ENCODE measurements around the gene FAM53B. TPM values are rescaled to one million over a fixed set of nuclear protein-coding genes. Genes with fewer than 3 reads are reported as not detected.

FAM53B gene
- polyA plus RNA-seq, 1 of the 3 experiments (the other 2 are of a cell fraction), result 5.6 TPM

DNA sequence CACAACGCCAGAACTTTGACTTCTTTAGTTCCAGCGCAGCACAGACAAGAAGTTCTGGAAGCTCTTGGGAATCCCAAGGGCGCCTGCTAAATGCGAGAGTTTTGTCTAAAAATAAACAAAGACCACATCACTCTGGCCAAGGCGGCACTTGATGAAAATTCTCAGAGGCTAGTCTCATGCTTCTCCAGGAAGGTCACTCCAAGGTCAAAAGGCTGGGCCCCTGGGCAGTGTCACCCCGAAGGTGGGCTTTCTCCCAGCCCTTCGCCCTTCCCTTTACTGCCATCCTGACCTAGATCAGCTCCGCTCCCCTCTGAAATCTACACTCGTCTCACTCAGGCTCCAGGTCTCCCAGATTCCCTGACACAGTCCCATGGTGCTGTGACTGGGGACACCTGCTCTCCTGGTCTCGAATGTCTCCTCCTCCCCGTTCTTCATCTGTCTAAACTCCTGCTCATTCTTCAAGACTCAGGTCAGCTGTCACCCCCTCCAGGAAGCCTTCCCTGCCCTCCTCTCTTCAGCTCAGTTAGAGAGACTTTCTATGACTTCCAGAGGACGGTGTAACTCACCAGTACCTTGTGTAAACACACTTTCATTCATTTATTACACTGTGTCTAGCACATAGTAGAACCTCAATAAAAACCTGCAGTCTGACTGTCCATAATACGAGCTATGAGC lies 10.5 kb downstream of the FAM53B start (continued):
- TF ChIP-seq EP300 (IDR thresholded peaks at IDR 0.05; ENCODE audit: borderline replicate concordance in 1 of 2, low read depth in 1 of 2, low read length in 1 of 2) (no peak), SIN3A (IDR thresholded peaks at IDR 0.05; ENCODE audit: borderline replicate concordance, low read depth, low read length) (no peak), ELF1 (IDR thresholded peaks at IDR 0.05) (no peak), NFIC (IDR thresholded peaks at IDR 0.05; ENCODE audit: borderline replicate concordance) (no peak)

DNA sequence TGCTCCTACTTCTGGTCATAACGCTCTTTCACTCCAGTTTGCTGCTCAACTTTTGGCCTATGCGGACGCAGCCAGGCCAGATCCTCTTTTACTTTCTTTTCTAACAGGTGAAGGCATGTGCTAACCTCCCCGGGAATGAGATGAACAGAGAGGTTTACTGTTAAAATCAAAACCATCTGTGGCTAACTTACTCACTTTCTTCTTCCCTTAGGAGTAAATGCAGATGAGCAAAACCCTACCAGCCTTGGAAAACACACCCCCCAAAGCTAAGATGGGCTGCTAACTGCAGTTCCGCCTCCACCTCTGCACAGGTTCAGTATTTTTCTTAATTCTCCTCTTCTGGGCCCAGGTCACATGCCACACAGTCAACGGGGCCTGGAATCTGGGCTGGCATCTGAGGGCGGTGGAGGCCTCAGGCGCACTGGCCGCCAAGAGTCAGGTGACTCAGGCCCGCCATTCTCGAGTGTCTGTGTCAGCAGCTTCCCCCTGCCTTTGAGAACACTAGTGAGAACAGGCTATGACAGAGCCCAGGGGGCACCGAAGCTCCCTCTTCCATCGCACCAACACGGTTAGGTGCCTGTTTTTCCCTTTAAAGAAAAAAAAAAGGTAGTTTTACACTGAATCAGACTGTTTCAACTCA lies 11.1 kb downstream of the FAM53B start:
- Histone ChIP-seq H3F3A (replicated peaks; ENCODE audit: insufficient read depth) (no peaks in the 10 kb centered on the region), H3K9me3 (no peaks in the 10 kb centered on the region), H3K27ac (ENCODE audit: low read depth in 2 of 2, low read length in 1 of 2) (peak overlapping the region in 1 of 2 experiments; percentile 8; a peak in 1 of 4 replicates), H3K4me2 (peak overlapping the region; percentile 15; the same call in 1 of the 2 replicates), H3K9ac (no peak overlapping the region), H3K9me2 (no peaks in the 10 kb centered on the region), H2AFZ (ENCODE audit: low read depth) (no peak overlapping the region), H3K4me1 (ENCODE audit: control insufficient read depth in 1 of 2, insufficient read depth in 2 of 2, low read depth in 1 of 2, low read length in 1 of 2) (peaks cover 9 to 39% of the 10 kb centered on the region in 2 experiments; a peak in 2 of 4 replicates), H3K36me3 (replicated peaks in 1 of 2; ENCODE audit: control insufficient read depth in 1 of 2, insufficient read depth in 2 of 2, low read length in 1 of 2) (no peaks in the 10 kb centered on the region), H3K27me3 (ENCODE audit: insufficient read depth) (no peaks in the 10 kb centered on the region), H4K20me1 (ENCODE audit: insufficient read depth) (peaks cover 14% of the 10 kb centered on the region; the same call in 1 of the 2 replicates), H3K79me2 (ENCODE audit: insufficient read depth) (peaks cover 16% of the 10 kb centered on the region; the same call in 1 of the 2 replicates), H3K4me3 (ENCODE audit: low read depth in 2 of 2, low read length in 1 of 2) (no peak overlapping the region)
- no peak for DNase-seq
- POLR2A ChIA-PET, result no interaction called here
- CTCF ChIA-PET, result interaction anchor here (0.7 to 6.2 kb wide), 5 partner anchors 8 to 145 kb away, joined by 3 to 33 read pairs (median 4); no protein-coding TSS in a partner anchor
- TF ChIP-seq, protein P1, sequence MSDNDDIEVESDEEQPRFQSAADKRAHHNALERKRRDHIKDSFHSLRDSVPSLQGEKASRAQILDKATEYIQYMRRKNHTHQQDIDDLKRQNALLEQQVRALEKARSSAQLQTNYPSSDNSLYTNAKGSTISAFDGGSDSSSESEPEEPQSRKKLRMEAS (IDR thresholded peaks at IDR 0.05; ENCODE audit: low read depth), result no peak
- TF ChIP-seq RFX5 (IDR thresholded peaks at IDR 0.05; ENCODE audit: low read length) (no peak), CHD2 (IDR thresholded peaks at IDR 0.05; ENCODE audit: low read length, partially characterized antibody) (no peak), FOXM1 (IDR thresholded peaks at IDR 0.05; ENCODE audit: low read depth) (no peak), TCF12 (IDR thresholded peaks at IDR 0.05) (peak; percentile 47; the same call in 1 of the 2 replicates), RAD21 (IDR thresholded peaks at IDR 0.05; ENCODE audit: low read length) (no peak), JUND (IDR thresholded peaks at IDR 0.05) (no peak), NRF1 (IDR thresholded peaks at IDR 0.05; ENCODE audit: low read depth, low read length) (no peak)
- TF ChIP-seq, protein P2, sequence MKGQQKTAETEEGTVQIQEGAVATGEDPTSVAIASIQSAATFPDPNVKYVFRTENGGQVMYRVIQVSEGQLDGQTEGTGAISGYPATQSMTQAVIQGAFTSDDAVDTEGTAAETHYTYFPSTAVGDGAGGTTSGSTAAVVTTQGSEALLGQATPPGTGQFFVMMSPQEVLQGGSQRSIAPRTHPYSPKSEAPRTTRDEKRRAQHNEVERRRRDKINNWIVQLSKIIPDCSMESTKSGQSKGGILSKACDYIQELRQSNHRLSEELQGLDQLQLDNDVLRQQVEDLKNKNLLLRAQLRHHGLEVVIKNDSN (IDR thresholded peaks at IDR 0.05; ENCODE audit: borderline replicate concordance, low read depth), result peak; percentile 71
- TF ChIP-seq, protein P3, sequence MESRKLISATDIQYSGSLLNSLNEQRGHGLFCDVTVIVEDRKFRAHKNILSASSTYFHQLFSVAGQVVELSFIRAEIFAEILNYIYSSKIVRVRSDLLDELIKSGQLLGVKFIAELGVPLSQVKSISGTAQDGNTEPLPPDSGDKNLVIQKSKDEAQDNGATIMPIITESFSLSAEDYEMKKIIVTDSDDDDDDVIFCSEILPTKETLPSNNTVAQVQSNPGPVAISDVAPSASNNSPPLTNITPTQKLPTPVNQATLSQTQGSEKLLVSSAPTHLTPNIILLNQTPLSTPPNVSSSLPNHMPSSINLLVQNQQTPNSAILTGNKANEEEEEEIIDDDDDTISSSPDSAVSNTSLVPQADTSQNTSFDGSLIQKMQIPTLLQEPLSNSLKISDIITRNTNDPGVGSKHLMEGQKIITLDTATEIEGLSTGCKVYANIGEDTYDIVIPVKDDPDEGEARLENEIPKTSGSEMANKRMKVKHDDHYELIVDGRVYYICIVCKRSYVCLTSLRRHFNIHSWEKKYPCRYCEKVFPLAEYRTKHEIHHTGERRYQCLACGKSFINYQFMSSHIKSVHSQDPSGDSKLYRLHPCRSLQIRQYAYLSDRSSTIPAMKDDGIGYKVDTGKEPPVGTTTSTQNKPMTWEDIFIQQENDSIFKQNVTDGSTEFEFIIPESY (IDR thresholded peaks at IDR 0.05; ENCODE audit: borderline replicate concordance, low read depth), result peak; percentile 77; the same call in 1 of the 2 replicates
- 81% methylated on average over 14 of the region's 14 CpGs for WGBS (ENCODE audit: low lambda C conversion rate)
